IPS-18c (cell line): ENCODE data around the gene RPRD1B.

Experiments used
- H3K4me3 ChIP-seq: 2 replicates; pipeline ENCODE4 v1.7.0; 2013; ENCODE audit warnings: low read depth, mild to moderate bottlenecking, low read length, moderate library complexity; ENCODE audit not compliant: insufficient read depth
- H3K9me3 ChIP-seq: one replicate; pipeline ENCODE4 v1.6.1; 2013; ENCODE audit warnings: mild to moderate bottlenecking, low read length, moderate library complexity; ENCODE audit not compliant: control insufficient read depth, insufficient read depth

The RPRD1B gene

GRCh38 chr20:38132156-38132909 lies 98.8 kb downstream of the RPRD1B start:
- Histone ChIP-seq H3K4me3 (no peak overlapping the region), H3K9me3 (no peaks in the 10 kb centered on the region)

DNA sequence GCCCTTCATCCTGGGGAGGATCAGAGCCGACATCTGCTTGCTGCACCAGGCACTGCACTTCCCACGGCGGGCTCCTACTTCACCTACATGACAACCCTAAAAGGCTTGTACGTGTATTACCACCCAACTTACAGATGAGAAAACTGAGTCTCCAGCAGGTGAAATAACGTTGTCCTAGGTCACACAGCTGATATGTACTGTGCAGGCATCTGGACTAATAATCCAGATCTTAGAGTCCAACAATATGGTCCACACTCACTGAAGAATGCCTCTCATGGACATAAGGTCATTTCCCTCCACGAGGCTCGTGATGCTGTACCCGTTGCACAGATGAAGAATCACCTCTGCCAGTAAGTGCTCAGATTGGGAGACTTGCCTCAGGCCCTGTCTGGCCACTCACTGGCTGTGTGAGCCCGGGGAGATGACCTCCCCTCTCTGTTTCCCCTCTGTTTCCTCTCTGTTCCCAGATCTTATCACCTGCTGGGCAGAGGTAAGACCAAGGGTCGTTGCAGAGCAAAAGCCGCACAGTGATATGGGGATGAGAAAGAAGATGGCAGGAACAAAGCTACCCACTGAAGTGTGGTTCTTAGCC lies 99.5 kb downstream of the RPRD1B start:
- H3K4me3 ChIP-seq, result no peak overlapping the region
- no peaks in the 10 kb centered on the region for H3K9me3 ChIP-seq

GRCh38 chr20:38133680-38134426 lies 100.3 kb downstream of the RPRD1B start:
- no peak overlapping the region for H3K4me3 ChIP-seq
- no peaks in the 10 kb centered on the region for H3K9me3 ChIP-seq

DNA sequence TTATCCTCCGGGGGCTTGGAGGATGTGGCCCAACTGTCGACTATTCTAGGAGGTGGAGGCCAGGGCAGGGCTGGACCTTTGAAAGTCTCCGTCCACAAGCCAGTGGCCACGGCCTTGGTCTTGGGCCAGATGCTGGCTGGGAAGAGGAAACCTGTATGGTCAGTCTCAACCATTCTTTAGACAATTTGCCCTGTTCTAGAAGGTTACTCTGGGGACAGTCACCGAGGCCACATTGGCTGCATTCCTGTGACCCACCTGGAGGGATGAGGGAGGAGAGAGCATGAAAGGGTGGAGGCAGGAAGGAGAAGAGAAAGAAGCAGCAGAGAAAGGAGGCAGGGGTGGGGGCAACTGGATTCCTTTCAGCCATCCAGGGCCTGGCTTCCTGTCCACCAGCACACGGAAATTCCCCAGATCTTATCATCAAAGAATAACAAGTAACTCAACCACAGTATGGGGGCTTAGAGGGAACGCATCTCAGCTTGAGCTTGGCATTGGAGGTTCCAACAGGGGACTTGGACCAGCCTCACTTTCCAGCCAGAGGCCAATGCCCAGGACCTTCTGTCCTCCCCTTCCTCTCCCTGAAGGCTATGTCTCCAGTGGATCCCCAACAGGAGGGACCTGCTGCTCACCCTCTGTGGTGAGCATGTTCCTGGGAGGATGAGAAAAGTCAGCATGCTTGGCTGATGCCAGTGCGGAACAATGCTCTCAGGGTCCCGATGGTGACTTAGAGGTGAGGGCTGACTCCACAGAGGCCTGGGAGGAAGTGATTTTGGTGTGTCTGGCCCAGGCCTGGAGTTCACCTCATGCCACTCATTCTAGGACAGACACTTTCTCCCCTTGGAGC lies 101.1 kb downstream of the RPRD1B start:
- H3K9me3 ChIP-seq, result no peaks in the 10 kb centered on the region
- no peak overlapping the region for H3K4me3 ChIP-seq

DNA sequence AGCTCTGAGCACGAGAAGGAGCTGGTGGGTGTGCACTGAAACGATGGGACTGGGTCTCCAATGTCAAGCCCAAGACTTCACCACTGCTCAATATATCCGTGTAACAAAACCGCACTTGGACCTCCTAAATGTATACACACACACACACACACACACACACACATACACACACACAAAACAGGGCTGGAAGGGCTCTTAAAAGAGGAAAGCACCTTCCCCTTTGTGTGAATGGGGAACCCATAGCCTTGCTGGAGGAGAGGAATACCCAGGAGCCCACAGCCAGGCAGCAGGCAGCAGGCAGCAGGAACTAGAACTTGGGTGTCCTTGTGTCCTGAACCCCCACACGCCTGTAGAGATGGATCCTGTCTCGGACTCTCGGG lies 101.7 kb downstream of the RPRD1B start:
- Histone ChIP-seq H3K4me3 (no peak overlapping the region), H3K9me3 (no peaks in the 10 kb centered on the region)

DNA sequence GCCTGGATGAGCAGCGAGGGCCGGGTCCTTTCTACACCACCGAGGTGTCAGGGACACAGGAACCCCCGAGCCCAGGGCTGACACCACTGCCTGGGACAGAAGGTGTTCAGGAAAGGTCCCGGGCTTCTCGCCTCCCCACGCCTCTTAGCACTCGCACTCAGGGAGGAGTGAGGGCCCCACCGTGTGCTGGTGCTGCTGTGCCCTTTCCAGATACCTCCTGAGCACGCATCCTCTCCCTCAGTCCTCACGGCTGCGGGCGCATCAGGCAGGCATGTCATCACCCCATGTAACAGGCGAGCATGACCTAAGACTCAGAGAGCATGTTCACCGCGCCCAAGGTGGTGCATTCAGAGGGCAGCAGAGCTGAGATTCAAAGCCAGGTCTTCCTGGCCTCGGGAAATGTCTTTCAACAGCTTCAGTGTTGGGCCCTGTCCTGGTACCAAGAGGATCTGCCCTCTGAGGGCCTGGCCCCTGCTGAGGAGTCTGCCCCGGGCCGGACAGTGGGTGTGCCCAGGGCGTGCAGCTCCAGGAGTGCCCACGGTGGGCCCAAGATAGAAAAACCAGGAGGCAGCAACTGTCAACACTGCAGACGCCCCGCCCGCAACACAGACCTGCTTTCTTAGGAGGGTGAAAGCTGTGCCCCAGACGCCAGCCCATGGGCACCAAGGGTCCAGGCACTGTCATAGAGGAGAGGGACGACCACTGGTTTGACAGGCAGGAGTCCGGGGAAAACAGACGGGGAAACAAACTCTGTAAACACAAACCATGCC lies 102.3 kb downstream of the RPRD1B start:
- Histone ChIP-seq H3K4me3 (no peak overlapping the region), H3K9me3 (no peaks in the 10 kb centered on the region)

- H3K4me3 ChIP-seq, result no peak overlapping the region
- no peaks in the 10 kb centered on the region for H3K9me3 ChIP-seq
Measured at GRCh38 chr20:38136421-38137245, 103.1 kb downstream of the RPRD1B start.

GRCh38 chr20:38137441-38138037 lies 104.0 kb downstream of the RPRD1B start:
- H3K9me3 ChIP-seq, result no peaks in the 10 kb centered on the region
- no peak overlapping the region for H3K4me3 ChIP-seq

DNA sequence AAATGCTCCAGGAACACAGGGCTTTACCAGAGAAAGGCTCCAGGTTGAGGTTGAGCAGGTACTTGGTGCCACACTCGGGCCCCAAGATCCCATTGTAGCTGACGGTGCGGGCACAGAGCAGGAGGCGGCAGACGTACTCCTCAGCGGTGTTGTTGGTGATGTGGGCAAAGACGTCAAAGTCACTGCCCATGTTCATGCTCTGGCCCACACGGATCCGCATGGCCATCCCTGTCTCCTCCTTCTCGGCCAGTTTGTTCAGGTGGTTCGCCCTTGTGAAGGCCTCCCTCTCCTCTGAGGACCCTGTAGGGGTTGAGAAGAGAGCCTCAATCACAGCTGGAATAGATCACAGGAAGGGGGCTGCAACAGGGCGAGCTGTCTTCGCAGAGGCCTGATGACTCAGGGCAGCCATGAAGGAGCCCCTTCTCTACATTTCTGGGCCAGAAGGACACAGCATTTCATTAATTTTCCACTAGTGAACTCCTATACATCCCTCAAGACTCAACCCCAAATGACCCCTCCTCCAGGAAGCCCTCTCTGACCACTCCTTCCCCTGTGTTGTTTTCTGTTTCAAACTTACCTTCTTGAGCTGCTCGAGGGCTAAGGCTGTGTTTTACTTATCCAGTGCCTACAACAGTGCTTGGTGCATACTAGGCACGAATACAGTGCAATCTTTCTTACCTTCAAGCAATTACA lies 104.7 kb downstream of the RPRD1B start:
- Histone ChIP-seq H3K4me3 (no peak overlapping the region), H3K9me3 (no peaks in the 10 kb centered on the region)

DNA sequence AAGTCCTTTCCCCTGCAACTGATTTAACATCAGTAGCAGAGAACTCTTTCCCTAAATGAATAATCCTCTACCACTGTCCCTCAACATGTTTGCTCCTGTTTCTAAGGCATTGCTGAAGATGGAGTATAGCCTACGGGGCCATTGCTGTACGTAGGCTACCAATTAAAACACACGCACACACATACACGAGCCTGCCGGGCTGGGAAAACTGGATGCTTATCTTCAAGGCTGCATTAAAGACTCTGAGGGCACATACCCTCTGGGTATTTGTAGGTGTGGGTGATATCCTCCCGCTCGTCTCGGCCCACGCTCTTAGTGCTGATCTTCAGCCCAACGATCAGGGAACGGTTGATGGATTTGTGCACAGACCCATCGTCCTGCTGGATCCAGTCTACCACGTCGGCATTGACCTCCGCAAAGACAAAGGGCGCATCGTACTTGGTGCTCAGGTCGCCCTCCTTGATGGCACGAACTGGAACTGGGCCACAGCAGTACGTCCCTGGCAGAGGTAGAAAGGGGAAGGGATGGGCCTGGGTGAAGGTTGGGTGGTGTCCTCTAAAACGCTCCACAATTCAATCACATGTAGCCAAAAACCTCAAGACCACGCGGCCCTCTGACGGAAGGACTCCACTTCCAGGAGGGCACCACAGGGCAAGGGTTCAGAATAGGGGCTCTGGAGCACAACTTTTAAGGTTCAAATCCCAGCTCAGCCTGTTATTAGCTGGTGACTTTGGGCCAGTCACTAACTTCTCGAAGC lies 105.8 kb downstream of the RPRD1B start:
- no peaks in the 10 kb centered on the region for H3K9me3 ChIP-seq
- no peak overlapping the region for H3K4me3 ChIP-seq

- Histone ChIP-seq H3K9me3 (no peaks in the 10 kb centered on the region), H3K4me3 (no peak overlapping the region)
Measured at GRCh38 chr20:38139977-38140753, 106.6 kb downstream of the RPRD1B start.

DNA sequence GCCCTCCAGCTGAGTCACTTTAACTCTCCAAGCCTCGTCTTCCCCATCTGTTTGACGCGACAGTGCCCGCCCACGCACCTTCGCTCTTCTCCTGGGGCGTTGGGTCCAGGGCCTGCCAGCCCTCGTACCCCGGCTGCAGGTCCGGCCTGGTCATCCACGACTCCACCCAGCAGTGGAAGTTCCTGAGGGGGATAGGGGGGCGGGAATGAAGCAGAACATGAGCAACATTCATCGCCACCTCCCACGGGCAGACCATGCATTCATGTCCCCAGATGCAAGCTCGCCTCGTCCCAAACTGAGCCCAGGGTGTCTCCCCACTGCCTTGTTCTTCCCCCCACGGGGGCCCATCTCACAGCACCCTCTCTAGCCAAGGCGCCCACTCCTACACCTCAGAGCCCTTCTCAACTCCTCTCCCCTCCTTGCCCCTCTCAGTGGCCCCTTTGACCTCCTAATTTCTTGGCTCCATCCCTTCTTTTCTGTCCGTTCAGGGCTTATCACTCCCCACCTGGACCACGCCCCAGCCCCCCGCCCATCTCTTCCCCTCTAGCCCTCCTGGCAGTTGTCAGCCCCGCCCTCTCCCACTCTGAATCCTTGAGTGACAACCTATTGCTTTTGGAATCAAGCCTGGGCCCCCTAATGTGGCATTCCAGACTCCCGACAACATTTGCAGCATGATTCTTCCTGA lies 107.8 kb downstream of the RPRD1B start:
- Histone ChIP-seq H3K4me3 (no peak overlapping the region), H3K9me3 (no peaks in the 10 kb centered on the region)
